Osteoblast (primary cell): ENCODE measurements around the gene PAF1. TPM values are rescaled to one million over a fixed set of nuclear protein-coding genes. Genes with fewer than 3 reads are reported as not detected.

Source experiments
- DNase-seq: peaks from one replicate; pipeline ENCODE4 v3.0.0; 2011; ENCODE audit warnings: low spot score, mixed read lengths; ENCODE audit not compliant: insufficient read length; ENCODE audit errors: missing footprints
- H2AFZ ChIP-seq: 2 replicates; pipeline ENCODE4 v1.6.0; 2011; ENCODE audit warnings: mild to moderate bottlenecking, low read length
- H3K27ac ChIP-seq: 2 replicates; pipeline ENCODE4 v1.5.1; 2011; ENCODE audit warnings: mild to moderate bottlenecking, low read depth, low read length, moderate library complexity
- H3K27me3 ChIP-seq: 2 replicates; pipeline ENCODE4 v1.6.0; 2012; ENCODE audit warnings: mild to moderate bottlenecking, control low read depth, inconsistent platforms, low read length, moderate library complexity; ENCODE audit not compliant: insufficient read depth
- H3K36me3 ChIP-seq: 2 replicates; pipeline ENCODE4 v1.5.1; 2011; ENCODE audit warnings: mild to moderate bottlenecking, low read length, control low read depth, moderate library complexity; ENCODE audit not compliant: insufficient read depth
- H3K4me1 ChIP-seq: 2 replicates; pipeline ENCODE4 v1.5.1; 2011; ENCODE audit warnings: mild to moderate bottlenecking, low read length, control low read depth, moderate library complexity; ENCODE audit not compliant: insufficient read depth
- H3K4me2 ChIP-seq: 2 replicates; pipeline ENCODE4 v1.6.0; 2011; ENCODE audit warnings: mild to moderate bottlenecking, low read length; ENCODE audit not compliant: insufficient read depth
- H3K4me3 ChIP-seq: fragments of 200-600 bp; sonication (generic); 3 replicates; pipeline ENCODE4 v1.5.1; 2012; ENCODE audit warnings: mild to moderate bottlenecking, low read length, inconsistent platforms; ENCODE audit not compliant: insufficient read depth
- H3K79me2 ChIP-seq: 2 replicates; pipeline ENCODE4 v1.6.0; 2012; ENCODE audit warnings: mild to moderate bottlenecking, low read length, control low read depth, inconsistent platforms; ENCODE audit not compliant: insufficient read depth
- H3K9me3 ChIP-seq: 2 replicates; pipeline ENCODE4 v1.5.1; 2011; ENCODE audit warnings: low read depth, low read length, control low read depth
- H4K20me1 ChIP-seq: 2 replicates; pipeline ENCODE4 v1.6.0; 2012; ENCODE audit warnings: mild to moderate bottlenecking, low read length, control low read depth; ENCODE audit not compliant: insufficient read depth
- total RNA-seq: library from RNA; depleted of rRNA; stranded (reverse); fragments of >200 nt; gene quantifications from 2 replicates; pipeline ENCODE4 v1.2.3, GENCODE V29; 2012
- TF ChIP-seq, protein P1 (sequence below): IDR thresholded peaks from 2 replicates; pipeline ENCODE4 v1.5.1; 2011; ENCODE audit warnings: mild to moderate bottlenecking, low read depth, low read length, moderate library complexity; ENCODE audit errors: extremely low read depth

The PAF1 gene
- total RNA-seq, 1 donor, result 29.3 TPM

DNA sequence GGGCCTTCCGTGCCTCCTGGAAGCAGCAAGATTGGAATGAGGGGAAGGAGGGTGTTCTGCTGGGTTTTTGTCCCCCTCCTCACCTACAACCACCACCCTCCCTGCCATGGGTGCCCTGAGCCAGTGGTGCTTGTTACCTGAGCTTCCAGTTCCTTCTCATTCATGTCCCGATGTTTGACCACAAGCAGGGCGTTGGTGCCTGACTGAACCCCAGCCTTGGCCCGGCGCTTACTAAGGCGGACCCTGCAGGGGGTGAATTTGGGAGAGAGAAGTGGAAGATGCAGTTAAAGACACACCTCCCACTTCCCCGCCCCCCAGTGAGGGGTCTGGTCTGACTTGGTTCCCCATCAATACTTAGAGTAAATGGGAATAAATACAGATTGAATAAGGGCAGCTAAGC lies 4.3 kb downstream of the PAF1 start:
- Histone ChIP-seq H3K27me3 (no peaks in the 10 kb centered on the region), H3K4me2 (no peak overlapping the region), H3K4me3 (no peak overlapping the region), H3K27ac (no peak overlapping the region), H3K4me1 (peaks cover 17% of the 10 kb centered on the region), H3K79me2 (peaks cover 21% of the 10 kb centered on the region), H3K9me3 (no peaks in the 10 kb centered on the region), H2AFZ (no peak overlapping the region), H3K36me3 (peaks cover 73% of the 10 kb centered on the region), H4K20me1 (peaks cover 3% of the 10 kb centered on the region)
- DNase-seq, result peak; percentile 50
- TF ChIP-seq, protein P1, sequence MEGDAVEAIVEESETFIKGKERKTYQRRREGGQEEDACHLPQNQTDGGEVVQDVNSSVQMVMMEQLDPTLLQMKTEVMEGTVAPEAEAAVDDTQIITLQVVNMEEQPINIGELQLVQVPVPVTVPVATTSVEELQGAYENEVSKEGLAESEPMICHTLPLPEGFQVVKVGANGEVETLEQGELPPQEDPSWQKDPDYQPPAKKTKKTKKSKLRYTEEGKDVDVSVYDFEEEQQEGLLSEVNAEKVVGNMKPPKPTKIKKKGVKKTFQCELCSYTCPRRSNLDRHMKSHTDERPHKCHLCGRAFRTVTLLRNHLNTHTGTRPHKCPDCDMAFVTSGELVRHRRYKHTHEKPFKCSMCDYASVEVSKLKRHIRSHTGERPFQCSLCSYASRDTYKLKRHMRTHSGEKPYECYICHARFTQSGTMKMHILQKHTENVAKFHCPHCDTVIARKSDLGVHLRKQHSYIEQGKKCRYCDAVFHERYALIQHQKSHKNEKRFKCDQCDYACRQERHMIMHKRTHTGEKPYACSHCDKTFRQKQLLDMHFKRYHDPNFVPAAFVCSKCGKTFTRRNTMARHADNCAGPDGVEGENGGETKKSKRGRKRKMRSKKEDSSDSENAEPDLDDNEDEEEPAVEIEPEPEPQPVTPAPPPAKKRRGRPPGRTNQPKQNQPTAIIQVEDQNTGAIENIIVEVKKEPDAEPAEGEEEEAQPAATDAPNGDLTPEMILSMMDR, result no peak

DNA sequence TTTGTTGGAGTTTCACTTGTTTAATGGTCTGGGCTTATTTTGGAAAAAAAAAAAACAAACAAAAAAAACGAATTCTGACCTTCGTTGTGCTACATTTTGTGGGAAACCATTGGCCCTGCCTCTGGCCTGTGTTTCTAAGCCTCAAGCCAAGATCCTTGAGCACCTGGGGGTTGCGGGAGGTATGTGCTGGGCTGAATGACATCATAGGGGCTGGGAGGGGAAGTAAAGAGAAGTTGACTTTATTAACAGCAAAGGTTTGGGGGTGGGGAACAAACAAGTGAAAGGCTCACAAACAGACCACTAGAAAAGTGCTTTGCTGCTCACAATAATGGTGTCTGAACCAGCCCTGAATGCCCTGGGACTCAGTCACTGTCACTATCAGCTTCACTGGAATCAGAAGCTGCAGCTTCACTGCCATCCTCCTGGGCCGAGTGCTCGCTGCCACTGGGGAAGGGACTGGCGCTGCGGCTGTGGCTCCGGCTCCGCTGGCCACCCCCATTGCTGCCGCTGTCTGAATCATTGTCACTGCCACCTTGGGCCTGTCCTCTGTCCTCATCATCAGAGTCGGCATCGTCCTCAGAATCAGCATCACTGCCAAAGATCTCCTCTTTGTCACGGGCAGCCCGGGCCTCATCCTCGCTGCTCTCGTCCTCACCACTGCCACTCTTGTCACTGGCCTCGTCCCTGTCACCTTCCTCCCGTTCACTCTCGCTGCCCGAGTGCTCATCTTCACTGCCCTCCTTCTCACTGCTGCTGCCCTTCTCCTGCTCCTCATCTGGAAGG lies 5.1 kb downstream of the PAF1 start:
- DNase-seq, result peak; percentile 81
- Histone ChIP-seq H3K4me2 (no peak overlapping the region), H2AFZ (no peak overlapping the region), H3K79me2 (peaks cover 18% of the 10 kb centered on the region), H3K36me3 (peaks cover 81% of the 10 kb centered on the region), H3K27me3 (no peaks in the 10 kb centered on the region), H4K20me1 (peaks cover 3% of the 10 kb centered on the region), H3K4me3 (no peak overlapping the region), H3K9me3 (no peaks in the 10 kb centered on the region), H3K27ac (no peak overlapping the region), H3K4me1 (peaks cover 17% of the 10 kb centered on the region)
- TF ChIP-seq, protein P1, result no peak

- no peaks in the 10 kb centered on the region for H3K9me3 ChIP-seq
- H3K4me2 ChIP-seq, result no peak overlapping the region
- no peak overlapping the region for H3K4me3 ChIP-seq
- H4K20me1 ChIP-seq, result peaks cover 3% of the 10 kb centered on the region
- TF ChIP-seq, protein P1, result no peak
- no peak overlapping the region for H2AFZ ChIP-seq
- peaks cover 89% of the 10 kb centered on the region for H3K36me3 ChIP-seq
- H3K27me3 ChIP-seq, result no peaks in the 10 kb centered on the region
- H3K4me1 ChIP-seq, result peaks cover 11% of the 10 kb centered on the region
- no peak overlapping the region for H3K27ac ChIP-seq
- H3K79me2 ChIP-seq, result peaks cover 9% of the 10 kb centered on the region
- peak; percentile 82 for DNase-seq
Observed at GRCh38 chr19:39384839-39385568, 5.9 kb downstream of the PAF1 start.
